Liver (tissue), 9 donors: ENCODE measurements around the gene TYMP. TPM values are rescaled to one million over a fixed set of nuclear protein-coding genes. Genes with fewer than 3 reads are reported as not detected.

Experiments
- DNase-seq: peaks from one replicate; pipeline ENCODE4 v3.0.0-alpha.2; 2017; ENCODE audit warnings: low spot score
- H3K27ac ChIP-seq, 2 donors: one replicate each; pipeline ENCODE4 v1.7.0; 2013; ENCODE audit warnings: inconsistent platforms in 2 of 2, low read length in 2 of 2, control low read depth in 1 of 2, low read depth in 1 of 2, mild to moderate bottlenecking in 1 of 2
- H3K27me3 ChIP-seq, 4 donors: one replicate each; pipeline versions ENCODE4 v1.6.1 to v1.7.0; 2013; ENCODE audit warnings: low read length in 3 of 4, inconsistent platforms in 1 of 4, mild to moderate bottlenecking in 1 of 4, moderate library complexity in 1 of 4; ENCODE audit not compliant: control insufficient read depth in 4 of 4, insufficient read depth in 4 of 4
- H3K36me3 ChIP-seq, 4 donors: one replicate each; pipeline versions ENCODE4 v1.6.1 to v1.7.0; 2013; ENCODE audit warnings: low read length in 3 of 4, mild to moderate bottlenecking in 3 of 4, low read depth in 1 of 4, moderate library complexity in 1 of 4; ENCODE audit not compliant: control insufficient read depth in 4 of 4, insufficient read depth in 3 of 4
- H3K4me1 ChIP-seq, 4 donors: one replicate each; pipeline versions ENCODE4 v1.6.1 to v1.7.0; 2013; ENCODE audit warnings: low read length in 3 of 4, mild to moderate bottlenecking in 3 of 4, moderate library complexity in 1 of 4; ENCODE audit not compliant: control insufficient read depth in 4 of 4, insufficient read depth in 4 of 4
- H3K4me3 ChIP-seq, 3 donors: one replicate each; pipeline versions ENCODE4 v1.6.1 to v1.7.0; 2013; ENCODE audit warnings: low read length in 3 of 3, control low read depth in 1 of 3, low read depth in 1 of 3, mild to moderate bottlenecking in 1 of 3
- H3K9ac ChIP-seq, 2 donors: one replicate each; pipeline ENCODE4 v1.7.0; 2013; ENCODE audit warnings: low read length in 2 of 2, mild to moderate bottlenecking in 2 of 2, moderate library complexity in 2 of 2, control low read depth in 1 of 2, low read depth in 1 of 2
- H3K9me3 ChIP-seq, 4 donors: one replicate each; pipeline versions ENCODE4 v1.6.1 to v1.7.0; 2013; ENCODE audit warnings: low read length in 3 of 4; ENCODE audit not compliant: control insufficient read depth in 4 of 4
- EGR1 ChIP-seq, 2 donors: IDR thresholded peaks; 2 replicates each; pipeline ENCODE4 v1.6.1; 2016 to 2018; ENCODE audit warnings: antibody characterized with exemption in 2 of 2, low read depth in 2 of 2
- FOXA1 ChIP-seq: IDR thresholded peaks from 2 replicates; pipeline ENCODE4 v1.6.1; 2016; ENCODE audit warnings: antibody characterized with exemption
- FOXA2 ChIP-seq: IDR thresholded peaks from 2 replicates; pipeline ENCODE4 v1.6.1; 2016; ENCODE audit warnings: antibody characterized with exemption
- GABPA ChIP-seq, 2 donors: IDR thresholded peaks in 1 of 2; conservative IDR thresholded peaks in 1 of 2; 2 replicates each; pipeline ENCODE4 v1.6.1; 2016; ENCODE audit warnings: antibody characterized with exemption in 2 of 2, mild to moderate bottlenecking in 1 of 2, moderate library complexity in 1 of 2
- HNF4G ChIP-seq: IDR thresholded peaks from 2 replicates; pipeline ENCODE4 v1.6.1; 2016; ENCODE audit warnings: antibody characterized with exemption
- JUND ChIP-seq, 2 donors: IDR thresholded peaks; 2 replicates each; pipeline ENCODE4 v1.6.1; 2016; ENCODE audit warnings: antibody characterized with exemption in 2 of 2
- NR2F2 ChIP-seq: IDR thresholded peaks from 2 replicates; pipeline ENCODE4 v1.6.1; 2016; ENCODE audit warnings: antibody characterized with exemption
- RAD21 ChIP-seq, 2 donors: IDR thresholded peaks; 2 replicates each; pipeline ENCODE4 v1.6.1; 2016; ENCODE audit warnings: antibody characterized with exemption in 2 of 2, mild to moderate bottlenecking in 2 of 2
- RXRA ChIP-seq, 2 donors: IDR thresholded peaks; 2 replicates each; pipeline ENCODE4 v1.6.1; 2017 to 2018; ENCODE audit warnings: antibody characterized with exemption in 2 of 2, mild to moderate bottlenecking in 1 of 2
- TAF1 ChIP-seq: conservative IDR thresholded peaks from 2 replicates; pipeline ENCODE4 v1.6.1; 2016; ENCODE audit warnings: antibody characterized with exemption, mild to moderate bottlenecking
- WGBS: extraction: QIAGEN DNeasy Blood & Tissue Kit; methylation state at CpG from one replicate; pipeline ENCODE4 v1.1.7; 2013; 5-methylcytosine and 5-hydroxymethylcytosine counted together
- polyA plus RNA-seq, 2 donors: library from polyadenylated mRNA; stranded (reverse) in 1 of 2; unstranded in 1 of 2; fragments of 200-250 nt in 1 of 2; fragments of >200 nt in 1 of 2; fragmentation: Nextera tagmentation in 1 of 2; extraction: Ambion mirVana in 1 of 2; gene quantifications; one replicate each; pipeline versions ENCODE4 v1.2.1 to v1.2.3, GENCODE V29; 2013 to 2015
- total RNA-seq, 2 donors: library from RNA; depleted of rRNA; stranded (reverse); fragments of >200 nt; gene quantifications; one replicate each; pipeline ENCODE4 v1.2.3, GENCODE V29; 2014
- TF ChIP-seq, protein P1 (sequence below): IDR thresholded peaks from 2 replicates; pipeline ENCODE4 v1.6.1; 2016; ENCODE audit warnings: antibody characterized with exemption, mild to moderate bottlenecking
- TF ChIP-seq, protein P2 (sequence below): fragments of 150-350 bp; IDR thresholded peaks from 2 replicates; pipeline ENCODE4 v1.5.1; 2017; ENCODE audit warnings: improper control_type of control experiment, low read depth, low read length; ENCODE audit not compliant: missing input control
- TF ChIP-seq, protein P3 (sequence below): IDR thresholded peaks from 2 replicates; pipeline ENCODE4 v1.6.1; 2016; ENCODE audit warnings: antibody characterized with exemption
- TF ChIP-seq, protein P4 (sequence below): IDR thresholded peaks from 2 replicates; pipeline ENCODE4 v1.6.1; 2016; ENCODE audit warnings: antibody characterized with exemption
- donor health status: healthy.
- donor health status: healthy.
- donor health status: healthy.
- donor health status: healthy.
- donor health status: healthy.

Gene TYMP
- total and polyA plus RNA-seq, 4 donors, result 34.0 to 109 (median 65.5) TPM

DNA sequence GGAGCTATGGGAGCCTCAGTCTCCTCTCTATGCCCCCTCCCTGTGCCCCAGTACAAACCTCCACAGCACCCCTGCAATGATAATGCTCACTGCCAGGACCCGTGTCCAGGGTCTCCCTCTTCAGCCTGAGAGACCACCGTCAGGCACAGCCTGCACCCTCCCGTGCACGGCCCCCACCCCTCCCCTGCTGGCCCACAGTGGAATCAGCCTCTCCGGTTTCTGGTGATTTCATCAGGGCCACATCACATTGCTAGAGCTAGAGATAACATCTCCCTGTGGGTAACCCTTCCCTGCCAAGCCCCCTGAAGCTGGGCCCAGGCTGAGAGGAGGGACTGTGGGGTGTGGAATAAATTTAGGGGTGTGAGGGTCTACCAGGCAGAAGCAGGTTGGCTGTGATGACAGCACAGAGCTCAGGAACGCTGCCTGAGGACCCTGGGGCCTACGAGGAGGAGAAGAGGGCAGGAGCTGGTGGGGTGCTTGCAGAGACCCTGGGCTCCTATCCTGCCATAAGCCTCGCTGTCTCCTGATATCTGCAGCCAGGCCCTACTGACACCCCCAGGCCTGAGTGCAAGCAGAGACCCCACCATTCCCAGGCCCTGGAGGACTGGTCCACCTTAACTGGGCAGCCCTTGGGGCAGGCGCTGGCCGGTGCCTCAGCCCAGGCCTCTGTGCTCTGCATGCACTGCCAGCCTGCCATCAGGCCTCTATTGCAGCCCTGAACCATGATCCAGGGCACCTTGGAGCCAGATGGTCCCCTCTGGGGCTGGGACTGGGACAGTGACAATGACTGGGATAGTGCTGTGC, 15.9 kb upstream of the TYMP start, which contains the start of gene KLHDC7B:
Gene KLHDC7B, plus strand, starts transcription at position 378 of the 804 bp plus-strand sequence. Its CDS starts 345 bp downstream, at position 723.
- H3K9me3 ChIP-seq, result no peaks in the 10 kb centered on the region
- H3K36me3 ChIP-seq, result no peaks in the 10 kb centered on the region
- WGBS, result 82% methylated on average over 10 of the region's 10 CpGs
- no peak within 1 kb of the TSS for H3K4me3 ChIP-seq
- peaks cover 0 to 13% (median 9%) of the 10 kb centered on the region in 4 donors for H3K4me1 ChIP-seq
- no peak for DNase-seq
- TF ChIP-seq HNF4G (no peak), TAF1 (no peak), RAD21 (IDR thresholded peaks at IDR 0.05) (no peak), JUND (IDR thresholded peaks at IDR 0.05) (no peak), NR2F2 (no peak), FOXA1 (no peak), GABPA (IDR thresholded peaks at IDR 0.05 in 1 of 2, conservative IDR thresholded peaks at IDR 0.05 in 1 of 2) (no peak), FOXA2 (no peak)
- TF ChIP-seq, protein P1, sequence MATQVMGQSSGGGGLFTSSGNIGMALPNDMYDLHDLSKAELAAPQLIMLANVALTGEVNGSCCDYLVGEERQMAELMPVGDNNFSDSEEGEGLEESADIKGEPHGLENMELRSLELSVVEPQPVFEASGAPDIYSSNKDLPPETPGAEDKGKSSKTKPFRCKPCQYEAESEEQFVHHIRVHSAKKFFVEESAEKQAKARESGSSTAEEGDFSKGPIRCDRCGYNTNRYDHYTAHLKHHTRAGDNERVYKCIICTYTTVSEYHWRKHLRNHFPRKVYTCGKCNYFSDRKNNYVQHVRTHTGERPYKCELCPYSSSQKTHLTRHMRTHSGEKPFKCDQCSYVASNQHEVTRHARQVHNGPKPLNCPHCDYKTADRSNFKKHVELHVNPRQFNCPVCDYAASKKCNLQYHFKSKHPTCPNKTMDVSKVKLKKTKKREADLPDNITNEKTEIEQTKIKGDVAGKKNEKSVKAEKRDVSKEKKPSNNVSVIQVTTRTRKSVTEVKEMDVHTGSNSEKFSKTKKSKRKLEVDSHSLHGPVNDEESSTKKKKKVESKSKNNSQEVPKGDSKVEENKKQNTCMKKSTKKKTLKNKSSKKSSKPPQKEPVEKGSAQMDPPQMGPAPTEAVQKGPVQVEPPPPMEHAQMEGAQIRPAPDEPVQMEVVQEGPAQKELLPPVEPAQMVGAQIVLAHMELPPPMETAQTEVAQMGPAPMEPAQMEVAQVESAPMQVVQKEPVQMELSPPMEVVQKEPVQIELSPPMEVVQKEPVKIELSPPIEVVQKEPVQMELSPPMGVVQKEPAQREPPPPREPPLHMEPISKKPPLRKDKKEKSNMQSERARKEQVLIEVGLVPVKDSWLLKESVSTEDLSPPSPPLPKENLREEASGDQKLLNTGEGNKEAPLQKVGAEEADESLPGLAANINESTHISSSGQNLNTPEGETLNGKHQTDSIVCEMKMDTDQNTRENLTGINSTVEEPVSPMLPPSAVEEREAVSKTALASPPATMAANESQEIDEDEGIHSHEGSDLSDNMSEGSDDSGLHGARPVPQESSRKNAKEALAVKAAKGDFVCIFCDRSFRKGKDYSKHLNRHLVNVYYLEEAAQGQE, result no peak
- TF ChIP-seq, protein P2, sequence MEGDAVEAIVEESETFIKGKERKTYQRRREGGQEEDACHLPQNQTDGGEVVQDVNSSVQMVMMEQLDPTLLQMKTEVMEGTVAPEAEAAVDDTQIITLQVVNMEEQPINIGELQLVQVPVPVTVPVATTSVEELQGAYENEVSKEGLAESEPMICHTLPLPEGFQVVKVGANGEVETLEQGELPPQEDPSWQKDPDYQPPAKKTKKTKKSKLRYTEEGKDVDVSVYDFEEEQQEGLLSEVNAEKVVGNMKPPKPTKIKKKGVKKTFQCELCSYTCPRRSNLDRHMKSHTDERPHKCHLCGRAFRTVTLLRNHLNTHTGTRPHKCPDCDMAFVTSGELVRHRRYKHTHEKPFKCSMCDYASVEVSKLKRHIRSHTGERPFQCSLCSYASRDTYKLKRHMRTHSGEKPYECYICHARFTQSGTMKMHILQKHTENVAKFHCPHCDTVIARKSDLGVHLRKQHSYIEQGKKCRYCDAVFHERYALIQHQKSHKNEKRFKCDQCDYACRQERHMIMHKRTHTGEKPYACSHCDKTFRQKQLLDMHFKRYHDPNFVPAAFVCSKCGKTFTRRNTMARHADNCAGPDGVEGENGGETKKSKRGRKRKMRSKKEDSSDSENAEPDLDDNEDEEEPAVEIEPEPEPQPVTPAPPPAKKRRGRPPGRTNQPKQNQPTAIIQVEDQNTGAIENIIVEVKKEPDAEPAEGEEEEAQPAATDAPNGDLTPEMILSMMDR, result no peak
- TF ChIP-seq, protein P3, sequence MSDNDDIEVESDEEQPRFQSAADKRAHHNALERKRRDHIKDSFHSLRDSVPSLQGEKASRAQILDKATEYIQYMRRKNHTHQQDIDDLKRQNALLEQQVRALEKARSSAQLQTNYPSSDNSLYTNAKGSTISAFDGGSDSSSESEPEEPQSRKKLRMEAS, result no peak
- TF ChIP-seq, protein P4, sequence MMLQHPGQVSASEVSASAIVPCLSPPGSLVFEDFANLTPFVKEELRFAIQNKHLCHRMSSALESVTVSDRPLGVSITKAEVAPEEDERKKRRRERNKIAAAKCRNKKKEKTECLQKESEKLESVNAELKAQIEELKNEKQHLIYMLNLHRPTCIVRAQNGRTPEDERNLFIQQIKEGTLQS, result no peak
- H3K9ac ChIP-seq, result no peak within 1 kb of the TSS
- H3K27me3 ChIP-seq, result no peaks in the 10 kb centered on the region
- H3K27ac ChIP-seq, result peak within 1 kb of the TSS in 1 of 2 donors; percentile 65

DNA sequence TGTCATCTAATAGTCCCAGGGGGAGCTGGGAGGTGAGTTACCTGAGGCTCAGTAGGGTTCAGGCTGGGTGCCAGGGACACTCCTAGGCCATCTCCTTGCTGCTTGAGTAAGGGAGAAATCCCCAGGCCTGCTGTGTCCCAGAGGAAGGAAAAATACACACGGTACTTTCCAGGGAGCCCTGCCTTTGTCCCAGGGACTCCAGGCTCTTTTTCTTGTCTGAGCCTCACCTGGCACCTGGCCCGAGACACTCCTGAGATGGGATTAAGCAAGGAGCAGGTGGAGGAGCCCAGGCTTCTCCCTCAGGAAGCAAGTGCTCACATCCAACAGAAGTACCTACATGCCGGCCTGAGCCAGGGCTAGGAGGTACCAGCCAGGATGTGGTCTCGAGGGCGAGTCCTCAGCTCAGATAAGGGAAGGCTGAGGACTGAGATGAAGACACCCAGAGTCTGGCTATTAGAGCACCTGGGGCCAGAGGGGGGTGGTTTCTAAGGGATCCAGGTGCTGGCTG, 15.0 kb upstream of the TYMP start:
- Histone ChIP-seq H3K27ac (peak overlapping the region; percentile 65 to 71), H3K27me3 (no peaks in the 10 kb centered on the region), H3K36me3 (no peaks in the 10 kb centered on the region), H3K9me3 (no peaks in the 10 kb centered on the region), H3K4me3 (no peak overlapping the region), H3K9ac (no peak overlapping the region), H3K4me1 (peaks cover 0 to 17% (median 9%) of the 10 kb centered on the region in 4 donors)
- 79% methylated on average over 5 of the region's 5 CpGs for WGBS
- TF ChIP-seq NR2F2 (no peak), RXRA (IDR thresholded peaks at IDR 0.05) (no peak), TAF1 (no peak), FOXA2 (no peak), FOXA1 (no peak), EGR1 (IDR thresholded peaks at IDR 0.05; ENCODE audit: low read depth in 2 of 2) (no peak)
- TF ChIP-seq, protein P3, result no peak
- TF ChIP-seq, protein P2, result no peak
- TF ChIP-seq, protein P1, result no peak
- TF ChIP-seq, protein P4, result no peak
- no peak for DNase-seq
